ENCODE measurements around the gene PHF11. TPM values are rescaled to one million over a fixed set of nuclear protein-coding genes. Genes with fewer than 3 reads are reported as not detected.

PHF11 gene
- 12.8 and 16.3 TPM in 2 replicates for total RNA-seq

DNA sequence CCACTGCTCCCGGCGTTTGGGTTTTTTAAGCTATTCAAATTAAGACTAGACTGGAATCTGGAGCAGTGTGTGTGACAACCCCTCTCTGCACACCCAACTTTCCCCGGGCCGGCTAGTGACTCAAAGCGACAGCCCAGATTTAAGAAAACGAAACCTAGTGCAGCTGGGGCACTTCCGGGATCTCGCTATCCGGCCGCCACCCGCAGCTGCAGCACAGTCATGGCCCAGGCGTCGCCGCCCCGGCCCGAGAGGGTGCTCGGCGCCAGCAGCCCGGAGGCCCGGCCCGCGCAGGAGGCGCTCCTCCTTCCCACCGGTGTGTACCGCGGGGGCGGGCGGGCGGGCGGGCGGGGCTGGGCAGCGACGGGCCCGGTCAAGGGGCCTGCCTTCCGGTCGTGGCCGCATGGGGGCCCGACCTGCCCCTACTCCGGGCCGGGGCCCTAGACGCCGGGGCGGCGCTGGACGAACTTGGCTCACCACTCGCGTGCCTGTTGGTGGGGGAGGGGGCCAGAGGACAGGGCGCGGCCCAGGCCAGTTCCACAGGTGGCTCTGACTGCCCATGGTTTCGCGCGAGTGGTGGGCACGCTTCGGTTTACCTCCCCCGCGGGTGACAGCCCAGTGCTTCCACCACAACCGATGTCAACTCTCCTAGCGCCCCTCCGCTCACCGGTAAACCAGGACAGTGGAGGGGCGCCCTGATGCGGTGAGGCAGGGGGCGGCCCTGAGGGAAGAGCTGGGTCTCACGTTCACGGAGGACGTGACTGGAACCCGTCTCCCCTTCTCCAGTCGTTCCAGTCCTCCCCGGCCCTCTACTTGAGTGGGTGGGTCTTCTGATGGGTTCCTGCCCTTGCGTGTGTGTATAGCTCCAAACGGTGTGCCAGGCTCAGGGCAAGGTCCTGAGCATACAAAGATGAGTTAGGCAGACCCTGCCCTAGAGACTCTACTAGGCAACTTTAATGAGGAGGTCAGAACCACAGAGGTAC is at the start of gene PHF11:
TSS of gene PHF11 (plus strand) at position 171 of the 980 bp plus-strand sequence. CDS start at position 220, 49 bp downstream.

Other genes starting within 250 kb of the PHF11 start
- gene CDADC1, start 248.0 kb upstream of the PHF11 start, total RNA-seq, result 3.1 and 3.5 TPM in 2 replicates
- 7.5 and 7.9 TPM in 2 replicates for gene CAB39L, start 51.9 kb upstream of the PHF11 start, total RNA-seq
- 6.3 and 11.6 TPM in 2 replicates for gene SETDB2, start 51.7 kb upstream of the PHF11 start, total RNA-seq
- gene RCBTB1, start 89.6 kb downstream of the PHF11 start, total RNA-seq, result 16.7 and 21.4 TPM in 2 replicates
- gene ARL11, start 132.6 kb downstream of the PHF11 start, total RNA-seq, result under 0.01 TPM in 1 of 2 replicates, not detected in the other
- 56.9 and 71.1 TPM in 2 replicates for gene EBPL, start 195.5 kb downstream of the PHF11 start, total RNA-seq